ENCODE measurements around the gene EID1.

EID1 gene

GRCh38 chr15:48883699-48884098, 5.8 kb downstream of the EID1 start:
- peaks cover 9% of the 10 kb centered on the region for H3K27me3 Mint-ChIP-seq
- no peaks in the 10 kb centered on the region for H3K9me3 Mint-ChIP-seq
- peaks cover 8% of the 10 kb centered on the region for H3K4me1 Mint-ChIP-seq
- H3K27ac Mint-ChIP-seq: no peak overlapping the region
- DNase-seq (ENCODE audit: low spot score in 2 of 2) (no peak), ATAC-seq (ENCODE audit: low read depth) (no peak)
- peaks cover under 1% of the 10 kb centered on the region for H3K36me3 Mint-ChIP-seq
- no peak overlapping the region for H3K4me3 Mint-ChIP-seq

- H3K9me3 Mint-ChIP-seq: no peaks in the 10 kb centered on the region
- peaks cover 12% of the 10 kb centered on the region for H3K27me3 Mint-ChIP-seq
- DNase-seq (ENCODE audit: low spot score in 2 of 2) (no peak), ATAC-seq (ENCODE audit: low read depth) (no peak)
- H3K27ac Mint-ChIP-seq: no peak overlapping the region
- H3K4me1 Mint-ChIP-seq: no peaks in the 10 kb centered on the region
- no peaks in the 10 kb centered on the region for H3K36me3 Mint-ChIP-seq
- no peak overlapping the region for H3K4me3 Mint-ChIP-seq
Measured at GRCh38 chr15:48887144-48887543, 9.2 kb downstream of the EID1 start.

GRCh38 chr15:48888191-48888590, 10.3 kb downstream of the EID1 start:
- Mint-ChIP-seq H3K36me3 (no peaks in the 10 kb centered on the region), H3K4me1 (no peaks in the 10 kb centered on the region), H3K27ac (no peak overlapping the region), H3K27me3 (peaks cover 12% of the 10 kb centered on the region), H3K4me3 (no peak overlapping the region), H3K9me3 (no peaks in the 10 kb centered on the region)
- no peak for DNase-seq (ENCODE audit: low spot score in 2 of 2)
- ATAC-seq (ENCODE audit: low read depth): no peak

- no peak for ATAC-seq (ENCODE audit: low read depth)
- Mint-ChIP-seq H3K9me3 (no peaks in the 10 kb centered on the region), H3K4me3 (no peak overlapping the region), H3K4me1 (no peaks in the 10 kb centered on the region), H3K27me3 (peaks cover 12% of the 10 kb centered on the region), H3K27ac (no peak overlapping the region), H3K36me3 (no peaks in the 10 kb centered on the region)
- no peak for DNase-seq (ENCODE audit: low spot score in 2 of 2)
Measured at GRCh38 chr15:48888836-48889235, 10.9 kb downstream of the EID1 start.

- ATAC-seq (ENCODE audit: low read depth): no peak
- Mint-ChIP-seq H3K4me3 (no peak overlapping the region), H3K9me3 (no peaks in the 10 kb centered on the region), H3K27me3 (peaks cover 8% of the 10 kb centered on the region), H3K27ac (no peak overlapping the region), H3K4me1 (no peaks in the 10 kb centered on the region), H3K36me3 (no peaks in the 10 kb centered on the region)
- no peak for DNase-seq (ENCODE audit: low spot score in 2 of 2)
Measured at GRCh38 chr15:48889925-48890324, 12.0 kb downstream of the EID1 start.

- Mint-ChIP-seq H3K27me3 (peaks cover 8% of the 10 kb centered on the region), H3K4me1 (no peaks in the 10 kb centered on the region), H3K9me3 (no peaks in the 10 kb centered on the region), H3K4me3 (no peak overlapping the region), H3K27ac (no peak overlapping the region), H3K36me3 (no peaks in the 10 kb centered on the region)
- no peak for ATAC-seq (ENCODE audit: low read depth)
- no peak for DNase-seq (ENCODE audit: low spot score in 2 of 2)
Measured at GRCh38 chr15:48890375-48890972, 12.5 kb downstream of the EID1 start.

- no peaks in the 10 kb centered on the region for H3K4me1 Mint-ChIP-seq
Measured at GRCh38 chr15:48891232-48891765, 13.4 kb downstream of the EID1 start.

GRCh38 chr15:48893311-48893710, 15.4 kb downstream of the EID1 start:
- no peaks in the 10 kb centered on the region for H3K4me1 Mint-ChIP-seq
- no peaks in the 10 kb centered on the region for H3K36me3 Mint-ChIP-seq
- H3K4me3 Mint-ChIP-seq: no peak overlapping the region
- DNase-seq (ENCODE audit: low spot score in 2 of 2) (no peak), ATAC-seq (ENCODE audit: low read depth) (no peak)
- peaks cover 12% of the 10 kb centered on the region for H3K27me3 Mint-ChIP-seq
- no peaks in the 10 kb centered on the region for H3K9me3 Mint-ChIP-seq
- no peak overlapping the region for H3K27ac Mint-ChIP-seq

More at GRCh38 chr15:48891232-48891765, 13.4 kb downstream of the EID1 start:
- ATAC-seq (ENCODE audit: low read depth) (no peak), DNase-seq (ENCODE audit: low spot score in 2 of 2) (no peak)
- Mint-ChIP-seq H3K36me3 (no peaks in the 10 kb centered on the region), H3K27ac (no peak overlapping the region), H3K9me3 (no peaks in the 10 kb centered on the region), H3K27me3 (peaks cover 8% of the 10 kb centered on the region), H3K4me3 (no peak overlapping the region)

GRCh38 chr15:48896869-48897814, 19.2 kb downstream of the EID1 start:
- Mint-ChIP-seq H3K36me3 (no peaks in the 10 kb centered on the region), H3K9me3 (no peaks in the 10 kb centered on the region), H3K4me3 (no peak overlapping the region), H3K27me3 (peaks cover 9% of the 10 kb centered on the region), H3K27ac (no peak overlapping the region), H3K4me1 (no peaks in the 10 kb centered on the region)
- no peak for ATAC-seq (ENCODE audit: low read depth)
- no peak for DNase-seq (ENCODE audit: low spot score in 2 of 2)

- peaks cover 9% of the 10 kb centered on the region for H3K27me3 Mint-ChIP-seq
- no peaks in the 10 kb centered on the region for H3K36me3 Mint-ChIP-seq
- DNase-seq (ENCODE audit: low spot score in 2 of 2): no peak
- H3K27ac Mint-ChIP-seq: no peak overlapping the region
- no peaks in the 10 kb centered on the region for H3K4me1 Mint-ChIP-seq
- no peaks in the 10 kb centered on the region for H3K9me3 Mint-ChIP-seq
- ATAC-seq (ENCODE audit: low read depth): no peak
- no peak overlapping the region for H3K4me3 Mint-ChIP-seq
Measured at GRCh38 chr15:48898032-48898431, 20.1 kb downstream of the EID1 start.

GRCh38 chr15:48898446-48898845, 20.5 kb downstream of the EID1 start:
- no peak for DNase-seq (ENCODE audit: low spot score in 2 of 2)
- no peak for ATAC-seq (ENCODE audit: low read depth)
- Mint-ChIP-seq H3K36me3 (no peaks in the 10 kb centered on the region), H3K4me1 (no peaks in the 10 kb centered on the region), H3K9me3 (no peaks in the 10 kb centered on the region), H3K27me3 (peaks cover 9% of the 10 kb centered on the region), H3K27ac (no peak overlapping the region), H3K4me3 (no peak overlapping the region)

GRCh38 chr15:48899793-48900192, 21.9 kb downstream of the EID1 start:
- no peak overlapping the region for H3K27ac Mint-ChIP-seq
- H3K9me3 Mint-ChIP-seq: no peaks in the 10 kb centered on the region
- no peaks in the 10 kb centered on the region for H3K4me1 Mint-ChIP-seq
- no peak overlapping the region for H3K4me3 Mint-ChIP-seq
- peaks cover 9% of the 10 kb centered on the region for H3K27me3 Mint-ChIP-seq
- DNase-seq (ENCODE audit: low spot score in 2 of 2) (no peak), ATAC-seq (ENCODE audit: low read depth) (no peak)
- H3K36me3 Mint-ChIP-seq: no peaks in the 10 kb centered on the region

GRCh38 chr15:48904758-48905157, 26.8 kb downstream of the EID1 start:
- no peak overlapping the region for H3K27ac Mint-ChIP-seq

GRCh38 chr15:48905216-48905615, 27.3 kb downstream of the EID1 start:
- Mint-ChIP-seq H3K27me3 (no peaks in the 10 kb centered on the region), H3K27ac (no peak overlapping the region)
- ATAC-seq (ENCODE audit: low read depth): no peak

More at GRCh38 chr15:48904758-48905157, 26.8 kb downstream of the EID1 start:
- Mint-ChIP-seq H3K36me3 (no peaks in the 10 kb centered on the region), H3K27me3 (peaks cover 2% of the 10 kb centered on the region), H3K9me3 (no peaks in the 10 kb centered on the region), H3K4me3 (no peak overlapping the region), H3K4me1 (no peaks in the 10 kb centered on the region)
- no peak for DNase-seq (ENCODE audit: low spot score in 2 of 2)
- ATAC-seq (ENCODE audit: low read depth): no peak

More at GRCh38 chr15:48905216-48905615, 27.3 kb downstream of the EID1 start:
- no peaks in the 10 kb centered on the region for H3K9me3 Mint-ChIP-seq
- no peaks in the 10 kb centered on the region for H3K4me1 Mint-ChIP-seq
- H3K4me3 Mint-ChIP-seq: no peak overlapping the region
- H3K36me3 Mint-ChIP-seq: no peaks in the 10 kb centered on the region
- DNase-seq (ENCODE audit: low spot score in 2 of 2): no peak
